PC-3 (cell line): Measurements from ENCODE around the gene IWS1. TPM values are rescaled to one million over a fixed set of nuclear protein-coding genes. Genes with fewer than 3 reads are reported as not detected.

Experiments
- ATAC-seq: fragments of 200-7000 bp; cut with Tn5 transposase; 2 replicates; pipeline ENCODE4 v1.9.1; 2020; ENCODE audit warnings: mild to moderate bottlenecking, moderate library complexity
- BruUV-seq: library from RNA; stranded (reverse); fragments of 400-500 nt; replicated peaks from 2 replicates; lab custom pipeline; 2021; lab: Mats Ljungman, UMichigan
- CTCF ChIA-PET: fragments of 300-600 bp; sonication (Branson Sonifier 250); formaldehyde crosslinking; loops from one replicate; lab custom pipeline; 2022; ENCODE audit warnings: antibody characterized with exemption; lab: Charles Lee
- POLR2A ChIA-PET: fragments of 300-600 bp; sonication (Branson Sonifier 250); formaldehyde crosslinking; loops from one replicate; lab custom pipeline; 2022; ENCODE audit warnings: antibody characterized with exemption; ENCODE audit not compliant: unreplicated experiment; lab: Charles Lee
- DNase-seq: peaks from one replicate; pipeline ENCODE4 v3.0.0-alpha.2; 2015
- H2AFZ ChIP-seq: fragments of 300-600 bp; sonication (generic); 2 replicates; pipeline ENCODE4 v1.6.0; 2016; ENCODE audit warnings: antibody characterized with exemption, low read length
- H3F3A ChIP-seq: fragments of 300-600 bp; sonication (generic); one replicate; pipeline ENCODE4 v1.6.0; 2017; ENCODE audit warnings: antibody characterized with exemption, low read length, control low read depth, mild to moderate bottlenecking; ENCODE audit not compliant: unreplicated experiment
- H3K27ac ChIP-seq: fragments of 300-600 bp; sonication (generic); 2 replicates; pipeline ENCODE4 v1.5.1; 2016; ENCODE audit warnings: mild to moderate bottlenecking, low read length
- H3K27me3 ChIP-seq: fragments of 300-600 bp; sonication (generic); 2 replicates; pipeline ENCODE4 v1.6.1; 2016; ENCODE audit warnings: low read length, mixed read lengths
- H3K36me3 ChIP-seq: fragments of 300-600 bp; sonication (generic); 2 replicates; pipeline ENCODE4 v1.6.1; 2016; ENCODE audit warnings: low read depth, mixed run types, low read length, mixed read lengths
- H3K4me1 ChIP-seq: fragments of 300-600 bp; sonication (generic); 2 replicates; pipeline ENCODE4 v1.5.1; 2016; ENCODE audit warnings: low read length; ENCODE audit not compliant: insufficient read depth
- H3K4me2 ChIP-seq: fragments of 300-600 bp; sonication (generic); 2 replicates; pipeline ENCODE4 v1.6.0; 2016; ENCODE audit warnings: low read length
- H3K4me3 ChIP-seq: fragments of 300-600 bp; sonication (generic); 2 replicates; pipeline ENCODE4 v1.5.1; 2016; ENCODE audit warnings: mild to moderate bottlenecking, low read length, mixed read lengths
- H3K79me2 ChIP-seq: fragments of 300-600 bp; sonication (generic); 2 replicates; pipeline ENCODE4 v1.6.1; 2017; ENCODE audit warnings: low read length, mixed read lengths
- H3K9ac ChIP-seq: fragments of 300-600 bp; sonication (generic); 2 replicates; pipeline ENCODE4 v1.6.0; 2016; ENCODE audit warnings: mild to moderate bottlenecking, low read length
- H3K9me2 ChIP-seq: fragments of 300-600 bp; sonication (generic); replicated peaks from 2 replicates; pipeline ENCODE4 v1.6.1; 2016; ENCODE audit warnings: mixed run types, low read length, mixed read lengths
- H3K9me3 ChIP-seq: fragments of 300-600 bp; sonication (generic); 2 replicates; pipeline ENCODE4 v1.6.1; 2016; ENCODE audit warnings: low read length, mixed read lengths
- H4K20me1 ChIP-seq: fragments of 300-600 bp; sonication (generic); 2 replicates; pipeline ENCODE4 v1.6.1; 2016; ENCODE audit warnings: low read length, mixed read lengths
- CTCF ChIP-seq: fragments of 300-600 bp; sonication (generic); conservative IDR thresholded peaks from 2 replicates; pipeline ENCODE4 v1.5.1; 2017; ENCODE audit warnings: antibody characterized with exemption, low read depth, mild to moderate bottlenecking, low read length
- EZH2 ChIP-seq: fragments of 300-600 bp; sonication (generic); IDR thresholded peaks from one replicate; pipeline ENCODE4 v1.6.1; 2017; ENCODE audit warnings: antibody characterized with exemption, mild to moderate bottlenecking, low read length; ENCODE audit not compliant: unreplicated experiment
- EZH2phosphoT487 ChIP-seq: fragments of 300-600 bp; sonication (generic); IDR thresholded peaks from 2 replicates; pipeline ENCODE4 v1.6.1; 2018; ENCODE audit warnings: mild to moderate bottlenecking, antibody characterized with exemption, low read length, borderline replicate concordance
- intact Hi-C: fragments of 100-400 bp; cut with micrococcal nuclease; formaldehyde crosslinking; loops from 2 replicates; pipeline ENCODE4 v1.9.0; 2023
- total RNA-seq: library from RNA; depleted of rRNA; stranded (reverse); fragments of >200 nt; gene quantifications from 2 replicates; pipeline ENCODE4 v1.2.3, GENCODE V29; 2014

Gene IWS1
- total RNA-seq, 1 experiment from 2014 or later: 51.4 TPM

- ChIA-PET POLR2A (no interaction called here), CTCF (no interaction called here)
- no peak overlapping the region for H3K4me3 ChIP-seq
- H3F3A ChIP-seq: no peaks in the 10 kb centered on the region
- H2AFZ ChIP-seq: no peak overlapping the region
- TF ChIP-seq EZH2: no peak
- TF ChIP-seq EZH2phosphoT487: no peak
- TF ChIP-seq CTCF: no peak
- DNase-seq (no peak), ATAC-seq (no peak)
- intact Hi-C loops: no loop called here
- no peaks in the 10 kb centered on the region for H3K79me2 ChIP-seq
- H4K20me1 ChIP-seq: no peaks in the 10 kb centered on the region
- no TSS peak for BruUV-seq
- peaks cover 10% of the 10 kb centered on the region for H3K36me3 ChIP-seq
- H3K27ac ChIP-seq: no peak overlapping the region
- no peaks in the 10 kb centered on the region for H3K4me1 ChIP-seq
- H3K27me3 ChIP-seq: no peaks in the 10 kb centered on the region
- H3K9ac ChIP-seq: no peak overlapping the region
- H3K9me3 ChIP-seq: no peaks in the 10 kb centered on the region
- no peaks in the 10 kb centered on the region for H3K9me2 ChIP-seq
- H3K4me2 ChIP-seq: no peak overlapping the region
These were observed 50.5 kb downstream of the IWS1 start for GRCh38 chr2:127475788-127476187.

DNA sequence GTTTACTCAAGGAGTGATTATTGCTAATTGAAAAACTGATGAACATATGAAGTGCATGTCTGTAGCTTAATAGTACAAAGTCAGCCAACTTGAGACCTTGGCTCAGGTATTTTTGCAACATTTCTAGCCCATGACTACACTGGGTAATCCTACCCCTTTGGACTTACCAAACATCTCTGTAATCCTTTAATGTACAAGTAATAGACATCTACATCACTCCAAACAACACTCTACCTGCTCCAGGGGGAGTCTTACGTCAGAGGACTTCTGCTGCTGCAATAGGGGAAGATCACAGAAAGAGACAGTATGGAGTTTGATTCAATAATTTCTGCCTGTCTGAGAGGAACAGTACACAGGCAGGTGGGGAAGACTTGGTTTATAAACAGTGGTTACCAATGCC is 54.0 kb downstream of the IWS1 start:
- intact Hi-C loops: no loop called here
- CTCF ChIA-PET: no interaction called here

More for the DNA sequence above, 54.0 kb downstream of the IWS1 start:
- Histone ChIP-seq H3F3A (no peaks in the 10 kb centered on the region), H2AFZ (no peak overlapping the region), H3K79me2 (no peaks in the 10 kb centered on the region), H4K20me1 (no peaks in the 10 kb centered on the region), H3K27ac (no peak overlapping the region), H3K4me1 (no peaks in the 10 kb centered on the region), H3K9ac (no peak overlapping the region), H3K27me3 (no peaks in the 10 kb centered on the region), H3K36me3 (peaks cover 3% of the 10 kb centered on the region; the same call in 1 of the 2 replicates), H3K4me2 (no peak overlapping the region), H3K9me2 (no peaks in the 10 kb centered on the region), H3K4me3 (no peak overlapping the region), H3K9me3 (no peaks in the 10 kb centered on the region)
- no peak for TF ChIP-seq CTCF
- no peak for TF ChIP-seq EZH2phosphoT487
- TF ChIP-seq EZH2: no peak
- ATAC-seq: no peak
- POLR2A ChIA-PET: no interaction called here
- no TSS peak for BruUV-seq
- DNase-seq: no peak
